H54 (cell line): Measurements from ENCODE around the gene KRTAP9-4.
"Not testable (repeated sequence)": the region's sequence is repeated elsewhere in the genome, so short reads cannot be mapped to it uniquely, and the experiment has no call there.

Source experiments
- DNase-seq: peaks from one replicate; pipeline ENCODE4 v3.0.0; 2011; ENCODE audit warnings: low spot score, mixed read lengths; ENCODE audit not compliant: insufficient read length
- FAIRE-seq: peaks from 3 replicates; lab custom pipeline; 2011; peaks lifted over from hg19 to GRCh38; lab: Jason Lieb, UNC
- POLR2A ChIP-seq: IDR thresholded peaks from 2 replicates; pipeline ENCODE4 v1.6.1; 2011; ENCODE audit warnings: low read depth, mild to moderate bottlenecking, low read length

KRTAP9-4 gene

DNA sequence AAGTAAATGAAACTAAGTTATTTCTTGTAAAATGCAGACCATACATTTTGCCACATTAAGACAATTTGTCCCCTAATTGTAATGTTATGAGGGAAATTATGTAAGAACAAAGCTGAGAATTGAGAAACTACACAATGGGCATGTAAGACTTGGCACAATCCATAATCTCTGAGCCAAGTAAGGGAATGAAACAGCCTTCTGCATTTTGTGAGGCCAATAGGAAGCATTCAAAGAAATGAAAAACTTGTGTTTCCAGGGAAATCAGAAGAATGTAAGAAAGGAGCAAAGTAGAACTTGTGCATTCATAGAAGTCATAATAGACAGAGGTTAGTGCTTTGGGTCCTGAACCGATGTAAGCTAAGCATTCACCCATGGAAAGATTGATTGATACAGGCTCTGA, 1.8 kb downstream of the KRTAP9-4 start:
- no peak for TF ChIP-seq POLR2A
- FAIRE-seq = no peak
- DNase-seq = no peak

DNA sequence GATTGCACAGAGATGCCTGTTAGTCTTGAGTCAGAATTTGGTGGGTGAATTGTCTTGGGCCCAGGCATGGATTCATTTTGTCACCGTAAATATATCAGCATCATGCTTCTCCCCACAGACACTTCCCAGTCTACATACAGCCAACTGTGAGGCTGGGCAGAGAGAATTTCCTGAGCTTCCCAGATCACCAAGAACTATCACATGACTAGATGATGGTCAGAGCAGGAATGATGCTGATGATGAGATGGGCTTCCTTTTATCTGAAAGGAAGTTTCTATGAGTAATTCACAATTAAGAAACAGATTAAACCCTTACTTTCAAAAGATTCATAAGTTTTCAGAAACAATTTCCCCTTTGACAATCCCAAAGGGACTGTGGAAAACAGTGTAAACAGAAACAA, 5.4 kb downstream of the KRTAP9-4 start:
- no peak for TF ChIP-seq POLR2A
- FAIRE-seq (no peak), DNase-seq (no peak)

DNA sequence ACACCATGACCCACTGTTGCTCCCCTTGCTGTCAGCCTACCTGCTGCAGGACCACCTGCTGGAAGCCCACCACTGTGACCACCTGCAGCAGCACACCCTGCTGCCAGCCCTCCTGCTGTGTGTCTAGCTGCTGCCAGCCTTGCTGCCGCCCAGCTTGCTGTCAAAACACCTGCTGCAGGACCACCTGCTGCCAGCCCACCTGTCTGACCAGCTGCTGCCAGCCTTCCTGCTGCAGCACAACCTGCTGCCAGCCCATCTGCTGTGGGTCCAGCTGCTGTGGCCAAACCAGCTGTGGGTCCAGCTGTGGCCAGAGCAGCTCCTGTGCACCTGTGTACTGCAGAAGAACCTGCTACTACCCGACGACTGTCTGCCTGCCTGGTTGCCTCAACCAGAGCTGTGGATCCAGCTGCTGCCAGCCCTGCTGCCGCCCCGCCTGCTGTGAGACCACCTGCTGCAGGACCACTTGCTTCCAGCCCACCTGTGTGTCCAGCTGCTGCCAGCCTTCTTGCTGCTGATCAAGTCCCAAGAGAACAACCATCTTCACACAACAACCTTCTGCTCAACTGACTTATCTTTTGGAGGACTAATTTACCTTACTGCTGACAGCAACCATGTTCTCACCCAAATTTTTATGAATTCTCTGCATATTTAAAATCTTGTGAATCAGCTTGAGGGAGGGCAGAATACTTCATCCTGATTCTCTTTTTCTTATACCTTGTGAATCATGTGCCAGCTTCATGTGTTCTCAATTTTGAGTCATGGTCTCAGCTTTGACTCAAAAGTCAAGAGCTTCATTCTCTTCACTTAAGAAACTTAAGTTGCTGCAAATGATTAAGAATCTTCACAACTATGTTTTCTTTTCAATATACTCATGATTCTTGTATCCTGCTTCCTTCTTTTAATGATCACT, 6.1 kb downstream of the KRTAP9-4 start, which contains the start of gene KRTAP9-9:
TSS of gene KRTAP9-9 (plus strand) at position 4 of the 910 bp plus-strand sequence.
- not testable (repeated sequence) for FAIRE-seq, DNase-seq

DNA sequence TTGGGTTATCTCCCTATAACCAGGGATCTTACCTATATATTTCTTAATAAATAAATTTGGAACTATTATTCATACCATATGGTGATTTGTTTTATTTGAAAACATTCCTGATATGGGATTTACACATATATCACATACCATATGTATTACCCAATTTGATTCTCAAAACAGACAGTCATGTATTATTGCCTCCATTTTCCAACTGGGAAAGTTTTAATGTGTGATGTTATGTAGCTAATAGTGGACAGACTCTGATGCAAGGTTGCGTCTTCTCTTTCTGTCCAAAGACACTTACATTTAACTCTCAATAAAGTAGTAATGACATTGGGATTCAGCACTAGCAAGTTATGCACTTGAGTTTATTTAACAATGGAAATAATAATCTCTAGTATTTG, 6.8 kb downstream of the KRTAP9-4 start:
- FAIRE-seq (peak; percentile 36), DNase-seq (no peak)
- no peak for TF ChIP-seq POLR2A

DNA sequence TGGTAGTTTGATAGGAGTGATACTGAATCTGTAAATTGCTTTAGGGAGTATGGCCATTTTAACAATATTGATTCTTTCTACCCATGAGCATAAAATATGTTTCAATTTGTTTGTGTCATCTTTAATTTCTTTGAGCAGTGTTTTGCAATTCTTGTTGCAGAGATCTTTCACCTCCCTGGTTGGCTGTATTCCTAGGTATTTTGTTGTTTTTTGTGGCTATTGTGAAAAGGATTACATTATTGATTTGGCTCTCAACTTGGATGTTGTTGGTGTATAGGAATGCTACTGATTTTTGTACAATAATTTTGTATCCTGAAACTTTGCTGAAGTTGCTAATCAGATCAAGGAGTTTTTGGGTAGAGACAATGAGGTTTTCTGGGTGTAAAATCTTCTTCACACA, 8.9 kb downstream of the KRTAP9-4 start:
- no peak for TF ChIP-seq POLR2A
- no peak for FAIRE-seq
- DNase-seq = no peak

DNA sequence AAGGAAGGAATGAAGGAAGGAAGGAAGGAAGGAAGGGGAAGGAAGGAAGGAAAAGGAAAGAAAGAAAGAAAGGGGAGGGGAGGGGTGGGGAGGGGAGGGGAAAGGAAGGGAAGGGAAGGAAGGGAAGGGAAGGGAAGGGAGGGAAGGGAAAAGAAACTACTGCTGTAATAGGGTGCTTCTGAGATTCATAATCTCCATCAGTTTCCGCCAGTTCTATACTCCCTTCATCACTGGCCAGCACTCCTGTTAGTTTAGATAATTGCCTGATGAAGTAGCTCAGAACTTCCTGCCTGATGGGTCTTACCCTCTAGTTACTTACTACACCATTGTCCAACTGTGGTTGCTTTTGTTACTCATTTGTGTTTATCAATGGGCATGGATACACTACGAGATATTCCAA, 13.7 kb downstream of the KRTAP9-4 start:
- no peak for DNase-seq
- no peak for TF ChIP-seq POLR2A
- FAIRE-seq = no peak

DNA sequence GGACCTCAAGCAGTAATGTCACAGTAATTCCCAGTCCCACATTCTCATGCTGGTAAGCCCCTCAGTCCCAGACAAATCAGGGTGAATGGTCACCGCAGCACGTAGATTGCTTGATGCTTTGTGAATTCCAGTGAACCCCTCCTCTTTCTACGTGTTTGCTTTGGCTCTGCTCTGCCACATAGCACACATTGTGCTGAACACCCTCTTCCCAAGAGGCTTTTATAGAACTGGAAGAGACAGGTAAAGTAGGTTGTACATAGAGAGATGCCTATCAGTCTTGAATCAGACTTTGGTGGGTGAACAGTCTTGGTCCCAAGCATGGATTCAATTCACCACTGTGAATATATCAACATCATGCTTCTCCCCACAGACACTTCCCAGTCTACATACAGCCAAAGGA, 15.1 kb downstream of the KRTAP9-4 start:
- DNase-seq = no peak
- FAIRE-seq = no peak

DNA sequence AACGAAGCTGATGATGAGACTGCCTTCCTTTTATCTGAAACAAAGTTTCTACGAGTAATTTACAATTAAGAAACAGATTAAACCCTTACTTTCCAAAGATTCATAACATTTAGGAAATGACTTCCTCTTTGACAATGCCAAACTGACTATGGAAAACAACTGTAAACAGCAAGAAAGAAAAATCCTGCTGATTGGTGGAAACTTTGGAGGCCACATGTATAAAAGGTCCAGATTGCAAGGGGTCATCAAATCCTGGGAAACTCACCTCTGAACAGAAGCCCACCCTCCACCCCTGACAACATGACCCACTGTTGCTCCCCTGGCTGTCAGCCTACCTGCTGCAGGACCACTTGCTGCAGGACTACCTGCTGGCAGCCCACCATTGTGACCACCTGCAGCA, 15.6 kb downstream of the KRTAP9-4 start, which contains the start of gene KRTAP9-6:
TSS of gene KRTAP9-6 (plus strand) at position 301 of the 400 bp plus-strand sequence. CDS start at position 301, 0 bp downstream.
- no peak for DNase-seq

More for the DNA sequence above, 15.1 kb downstream of the KRTAP9-4 start:
- TF ChIP-seq POLR2A = no peak

DNA sequence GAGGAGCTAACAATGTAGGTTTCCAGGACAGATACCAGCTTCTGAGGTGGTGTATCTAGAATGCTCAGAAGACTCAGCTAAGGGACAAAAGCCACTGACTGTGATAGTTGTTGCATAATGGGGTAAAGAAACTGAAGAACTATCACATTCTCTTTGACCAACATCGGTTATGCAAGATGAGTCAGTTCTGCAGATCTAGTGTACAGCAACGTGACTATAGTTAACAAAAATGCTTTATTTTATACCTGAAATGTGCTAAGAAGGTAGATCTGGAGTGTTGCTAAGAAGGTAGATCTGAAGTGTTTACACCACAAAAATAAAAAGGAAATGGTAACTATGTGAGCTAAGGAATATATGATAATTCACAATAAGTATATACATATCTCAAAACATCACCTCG, 18.2 kb downstream of the KRTAP9-4 start:
- TF ChIP-seq POLR2A = no peak
- FAIRE-seq (no peak), DNase-seq (no peak)

More for the DNA sequence above, 15.6 kb downstream of the KRTAP9-4 start, which contains the start of gene KRTAP9-6:
- TF ChIP-seq POLR2A = no peak
- FAIRE-seq = peak; percentile 27

DNA sequence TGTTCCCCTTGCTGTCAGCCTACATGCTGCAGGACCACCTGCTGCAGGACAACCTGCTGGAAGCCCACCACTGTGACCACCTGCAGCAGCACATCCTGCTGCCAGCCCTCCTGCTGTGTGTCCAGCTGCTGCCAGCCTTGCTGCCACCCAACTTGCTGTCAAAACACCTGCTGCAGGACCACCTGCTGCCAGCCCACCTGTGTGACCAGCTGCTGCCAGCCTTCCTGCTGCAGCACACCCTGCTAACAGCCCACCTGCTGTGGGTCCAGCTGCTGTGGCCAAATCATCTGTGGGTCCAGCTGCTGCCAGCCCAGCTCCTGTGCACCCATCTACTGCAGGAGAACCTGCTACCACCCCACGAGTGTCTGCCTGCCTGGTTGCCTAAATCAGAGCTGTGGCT, 21.8 kb downstream of the KRTAP9-4 start:
- not testable (repeated sequence) for FAIRE-seq

DNA sequence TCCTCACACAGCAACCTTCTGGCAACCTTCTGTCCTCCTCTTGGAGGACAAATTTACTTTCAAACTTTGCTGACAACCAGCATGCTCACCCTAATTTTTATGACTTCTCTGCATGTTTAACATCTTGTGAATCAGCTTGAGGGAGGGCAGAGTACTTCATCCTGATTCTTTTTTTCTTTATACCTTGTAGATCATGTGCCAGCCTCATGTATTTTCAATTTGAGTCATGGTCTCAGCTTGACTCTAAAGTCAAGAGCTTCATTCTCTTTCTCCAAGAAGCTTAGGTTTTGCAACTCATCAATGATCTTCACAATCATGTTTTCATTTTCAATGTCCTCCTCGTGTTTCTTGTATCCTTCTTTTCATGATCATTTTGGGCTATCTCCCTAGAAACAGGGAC, 22.4 kb downstream of the KRTAP9-4 start:
- DNase-seq = no peak
- TF ChIP-seq POLR2A = no peak
- no peak for FAIRE-seq

More for the DNA sequence above, 21.8 kb downstream of the KRTAP9-4 start:
- not testable (repeated sequence) for DNase-seq

DNA sequence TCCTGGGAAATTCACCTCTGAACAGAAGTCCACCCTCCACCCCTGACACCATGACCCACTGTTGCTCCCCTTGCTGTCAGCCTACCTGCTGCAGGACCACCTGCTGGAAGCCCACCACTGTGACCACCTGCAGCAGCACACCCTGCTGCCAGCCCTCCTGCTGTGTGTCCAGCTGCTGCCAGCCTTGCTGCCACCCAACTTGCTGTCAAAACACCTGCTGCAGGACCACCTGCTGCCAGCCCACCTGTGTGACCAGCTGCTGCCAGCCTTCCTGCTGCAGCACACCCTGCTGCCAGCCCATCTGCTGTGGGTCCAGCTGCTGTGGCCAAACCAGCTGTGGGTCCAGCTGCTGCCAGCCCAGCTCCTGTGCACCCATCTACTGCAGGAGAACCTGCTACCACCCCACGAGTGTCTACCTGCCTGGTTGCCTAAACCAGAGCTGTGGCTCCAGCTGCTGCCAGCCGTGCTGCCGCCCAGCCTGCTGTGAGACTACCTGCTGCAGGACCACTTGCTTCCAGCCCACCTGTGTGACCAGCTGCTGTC, 26.2 kb downstream of the KRTAP9-4 start, which contains the start of gene KRTAP9-7:
TSS of gene KRTAP9-7 (plus strand) at position 51 of the 543 bp plus-strand sequence. CDS start at position 51, 0 bp downstream.
- not testable (repeated sequence) for DNase-seq, FAIRE-seq

DNA sequence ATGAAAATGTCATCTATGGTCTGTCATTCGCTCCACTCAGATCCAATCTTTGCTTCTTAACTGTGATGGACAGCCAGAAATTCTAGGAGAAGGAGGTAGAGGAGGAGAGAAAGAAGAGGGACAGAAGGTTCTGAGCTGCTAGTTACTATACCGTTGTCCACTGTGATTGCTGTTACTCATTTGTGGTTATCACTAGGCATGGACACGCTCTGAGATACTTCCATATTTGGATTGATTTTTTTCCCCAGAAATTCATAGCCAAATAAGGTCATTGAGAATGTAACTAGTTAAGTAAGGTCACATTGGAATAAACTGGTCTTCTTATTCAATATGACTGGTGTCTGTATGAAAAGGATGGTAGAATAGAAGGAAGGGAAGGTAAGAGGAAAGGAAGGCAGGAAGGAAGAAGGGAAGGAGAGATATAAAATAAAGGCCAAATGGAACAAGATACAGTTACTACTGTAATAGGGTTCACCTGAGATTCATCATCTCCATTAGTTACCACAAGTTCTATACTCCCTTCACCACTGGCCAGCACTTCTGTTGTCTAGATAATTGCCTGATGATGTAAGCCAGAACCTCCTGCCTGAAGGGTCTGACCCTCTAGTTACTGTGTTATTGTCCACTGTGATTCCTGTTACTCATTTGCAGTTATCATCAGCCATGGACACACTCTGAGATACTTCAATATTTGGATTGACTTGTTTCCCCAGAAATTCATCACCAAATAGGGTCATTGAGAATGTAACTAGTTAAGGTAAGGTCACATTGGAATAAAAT, 28.9 kb downstream of the KRTAP9-4 start:
- TF ChIP-seq POLR2A = no peak
- FAIRE-seq = peak; percentile 33
- DNase-seq = no peak

DNA sequence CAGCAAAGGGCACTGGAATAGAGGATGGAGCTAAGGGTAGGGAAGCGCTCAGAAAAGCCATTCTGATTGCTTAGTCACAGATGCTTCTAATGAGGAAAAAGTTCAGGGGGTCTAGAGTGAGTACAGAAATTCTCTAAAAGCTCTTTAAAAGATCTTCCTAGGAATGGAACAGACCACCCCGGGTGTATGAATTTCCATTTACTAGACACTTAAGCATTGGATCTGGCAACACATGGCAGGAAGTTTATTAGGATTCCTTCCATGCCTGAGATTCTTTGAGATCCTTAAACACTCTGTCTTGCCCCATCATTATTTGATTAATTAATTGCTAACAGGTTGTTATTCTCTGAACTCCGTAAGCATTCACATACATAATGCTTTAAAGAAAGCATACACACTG, 34.6 kb downstream of the KRTAP9-4 start:
- FAIRE-seq = no peak
- no peak for TF ChIP-seq POLR2A
- no peak for DNase-seq
